Measurements from ENCODE around the gene MYO15B. TPM values are rescaled to one million over a fixed set of nuclear protein-coding genes. Genes with fewer than 3 reads are reported as not detected.
A peak's percentile ranks its signal among the peaks of the same experiment; 100 is the strongest.

Gene MYO15B
- total and polyA plus RNA-seq, 2 of the 13 experiments (the other 11 are each of a cell fraction or from before 2014, with no cell fraction given): 2.8 to 8.1 TPM

GRCh38 chr17:75666959-75667790, 79.6 kb downstream of the MYO15B start, which contains the start of the genes RECQL5 and SAP30BP (continued):
- TF ChIP-seq CTCF (CRISPR knock-in tag; IDR thresholded peaks at IDR 0.05) (0 out of 2 replicates have a peak, but pooled peaks have one; percentile 15), ZNF335 (CRISPR knock-in tag; IDR thresholded peaks at IDR 0.05) (peak; percentile 72; the same call in 1 of the 2 replicates), ZNF747 (CRISPR knock-in tag; IDR thresholded peaks at IDR 0.05; ENCODE audit: borderline replicate concordance) (0 out of 2 replicates have a peak, but pooled peaks have one; percentile 27), ZNF556 (CRISPR knock-in tag; IDR thresholded peaks at IDR 0.05; ENCODE audit: borderline replicate concordance) (peak; percentile 94; the same call in 1 of the 2 replicates), IRF1 (CRISPR knock-in tag; IDR thresholded peaks at IDR 0.05; ENCODE audit: low read depth) (no peak), ZNF83 (CRISPR knock-in tag; IDR thresholded peaks at IDR 0.05; ENCODE audit: borderline replicate concordance) (no peak), PHF20 (CRISPR knock-in tag; IDR thresholded peaks at IDR 0.05) (peak; percentile 100), CBFB (CRISPR knock-in tag; IDR thresholded peaks at IDR 0.05) (peak; percentile 31; the same call in 1 of the 2 replicates), MXD3 (CRISPR knock-in tag; IDR thresholded peaks at IDR 0.05) (no peak; the same call in 1 of the 2 replicates), KLF15 (CRISPR knock-in tag; IDR thresholded peaks at IDR 0.05; ENCODE audit: borderline replicate concordance) (no peak), SUZ12 (IDR thresholded peaks at IDR 0.05; ENCODE audit: low read depth, low read length) (no peak), KDM5A (IDR thresholded peaks at IDR 0.05; ENCODE audit: borderline replicate concordance, low read length) (peak; percentile 100), ZNF720 (CRISPR knock-in tag; IDR thresholded peaks at IDR 0.05) (no peak), NR1H2 (CRISPR knock-in tag; IDR thresholded peaks at IDR 0.05; ENCODE audit: borderline replicate concordance, low read depth) (no peak; the same call in 1 of the 2 replicates), GPN1 (CRISPR knock-in tag; IDR thresholded peaks at IDR 0.05; ENCODE audit: borderline replicate concordance) (no peak), CENPBD1 (CRISPR knock-in tag; IDR thresholded peaks at IDR 0.05; ENCODE audit: borderline replicate concordance, low read depth) (0 out of 2 replicates have a peak, but pooled peaks have one; percentile 12), ZFP62 (CRISPR knock-in tag; IDR thresholded peaks at IDR 0.05) (no peak), CC2D1A (CRISPR knock-in tag; IDR thresholded peaks at IDR 0.05) (0 out of 2 replicates have a peak, but pooled peaks have one; percentile 4), GMEB2 (CRISPR knock-in tag; IDR thresholded peaks at IDR 0.05; ENCODE audit: low read depth) (peak; percentile 93), TFAP4 (IDR thresholded peaks at IDR 0.05; ENCODE audit: borderline replicate concordance, low read depth) (no peak; the same call in 1 of the 2 replicates), EED (CRISPR knock-in tag; IDR thresholded peaks at IDR 0.05) (no peak), NFATC3 (CRISPR knock-in tag; IDR thresholded peaks at IDR 0.05) (no peak), NPAS2 (CRISPR knock-in tag; IDR thresholded peaks at IDR 0.05; ENCODE audit: borderline replicate concordance) (no peak), ZNF256 (CRISPR knock-in tag; conservative IDR thresholded peaks at IDR 0.05) (no peak)

All from HepG2 (cell line).